GM12878 (cell line): ENCODE measurements around the gene EFHD2. TPM values are rescaled to one million over a fixed set of nuclear protein-coding genes. Genes with fewer than 3 reads are reported as not detected.

Source experiments
- HDAC2 ChIP-seq: fragments of 200-600 bp; sonication (generic); IDR thresholded peaks from 2 replicates; pipeline ENCODE4 v1.6.1; 2017
- IRF4 ChIP-seq: IDR thresholded peaks from 2 replicates; pipeline ENCODE4 v1.6.1; 2011; ENCODE audit warnings: low read depth, low read length
- MTA2 ChIP-seq: fragments of 450-650 bp; IDR thresholded peaks from 2 replicates; pipeline ENCODE4 v1.6.1; 2016; ENCODE audit warnings: low read depth, mild to moderate bottlenecking, moderate library complexity
- RFX5 ChIP-seq: IDR thresholded peaks from 2 replicates; pipeline ENCODE4 v1.6.1; 2011; ENCODE audit warnings: low read depth, low read length, improper control_type of control experiment
- TAF1 ChIP-seq: IDR thresholded peaks from 2 replicates; pipeline ENCODE4 v1.6.1; 2011; ENCODE audit warnings: mild to moderate bottlenecking, low read depth, low read length, borderline replicate concordance
- TCF12 ChIP-seq: IDR thresholded peaks from 2 replicates; pipeline ENCODE4 v1.6.1; 2011; ENCODE audit warnings: low read depth, mild to moderate bottlenecking, low read length
- polyA plus RNA-seq, 11 experiments: library from polyadenylated mRNA; depleted of rRNA in 4 of 11; unstranded in 6 of 11; stranded (reverse) in 5 of 11; fragments of >200 nt; fragmentation: Nextera tagmentation in 4 of 11; fragmentation: Illumina TruSeq in 1 of 11; extraction: Ambion mirVana in 4 of 11; extraction: Trizol in 1 of 11; gene quantifications; 1 replicate in 1 of 11; 2 replicates in 10 of 11; pipeline versions ENCODE4 v1.2.1 to v1.2.3, GENCODE V29; 2011 to 2016; ENCODE audit warnings: inconsistent platforms in 2 of 11, missing spikeins in 2 of 11, low read depth in 1 of 11
- total RNA-seq, 4 experiments: library from RNA; depleted of rRNA in 3 of 4; stranded (reverse); fragments of >200 nt in 3 of 4; fragmentation: Illumina TruSeq in 1 of 4; extraction: Trizol in 1 of 4; gene quantifications; 2 replicates each; pipeline versions ENCODE4 v1.2.1 to v1.2.3, GENCODE V29; 2013 to 2021
- TF ChIP-seq, protein P1 (sequence below): IDR thresholded peaks from 2 replicates; pipeline ENCODE4 v1.6.1; 2011; ENCODE audit warnings: low read depth, low read length, improper control_type of control experiment, borderline replicate concordance
- TF ChIP-seq, protein P2 (sequence below): fragments of 450-650 bp; formaldehyde crosslinking; IDR thresholded peaks from 2 replicates; pipeline ENCODE4 v1.5.0; 2022; ENCODE audit warnings: mild to moderate bottlenecking, missing genetic modification characterization

Gene EFHD2
- total and polyA plus RNA-seq, 10 of the 15 experiments (the other 5 are each of a cell fraction or from before 2014, with no cell fraction given): 4.0 to 114 (median 66.1) TPM

DNA sequence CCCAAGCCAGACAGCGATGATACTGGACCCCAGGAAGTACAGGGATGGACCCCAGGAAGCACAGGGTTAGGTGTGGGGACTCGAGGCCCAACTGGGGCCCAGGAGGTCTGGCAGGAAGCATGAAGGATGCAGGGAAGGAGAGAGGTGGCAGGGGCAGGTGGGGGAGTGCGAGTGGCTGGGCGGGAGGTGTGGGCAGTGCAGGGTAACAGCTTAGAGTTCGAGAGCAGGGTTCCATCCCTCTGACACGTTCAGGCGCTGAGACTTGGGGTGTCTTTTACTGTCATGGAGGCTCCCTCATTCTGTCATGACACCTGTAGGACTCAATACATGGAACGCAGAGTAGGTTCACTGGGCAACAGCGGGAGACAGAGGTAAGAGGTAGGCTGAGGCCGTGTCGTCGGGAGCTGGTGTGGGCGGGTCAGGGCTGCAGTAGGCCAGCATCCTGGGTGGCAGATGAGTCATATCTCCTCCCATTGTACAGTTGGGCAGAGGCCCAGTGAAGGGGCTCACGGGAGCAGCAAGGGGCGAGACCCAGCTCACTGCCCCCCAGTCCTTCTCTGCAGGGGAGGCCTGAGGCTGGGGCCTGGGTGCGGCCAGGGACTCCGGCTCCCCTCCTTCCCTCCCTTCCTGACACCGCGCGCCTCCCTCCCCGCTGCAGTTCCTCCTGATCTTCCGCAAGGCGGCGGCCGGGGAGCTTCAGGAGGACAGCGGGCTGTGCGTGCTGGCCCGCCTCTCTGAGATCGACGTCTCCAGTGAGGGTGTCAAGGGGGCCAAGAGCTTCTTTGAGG is 17.0 kb downstream of the EFHD2 start (continued):
- TF ChIP-seq, protein P1, sequence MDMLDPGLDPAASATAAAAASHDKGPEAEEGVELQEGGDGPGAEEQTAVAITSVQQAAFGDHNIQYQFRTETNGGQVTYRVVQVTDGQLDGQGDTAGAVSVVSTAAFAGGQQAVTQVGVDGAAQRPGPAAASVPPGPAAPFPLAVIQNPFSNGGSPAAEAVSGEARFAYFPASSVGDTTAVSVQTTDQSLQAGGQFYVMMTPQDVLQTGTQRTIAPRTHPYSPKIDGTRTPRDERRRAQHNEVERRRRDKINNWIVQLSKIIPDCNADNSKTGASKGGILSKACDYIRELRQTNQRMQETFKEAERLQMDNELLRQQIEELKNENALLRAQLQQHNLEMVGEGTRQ: no peak
- TF ChIP-seq, protein P2, sequence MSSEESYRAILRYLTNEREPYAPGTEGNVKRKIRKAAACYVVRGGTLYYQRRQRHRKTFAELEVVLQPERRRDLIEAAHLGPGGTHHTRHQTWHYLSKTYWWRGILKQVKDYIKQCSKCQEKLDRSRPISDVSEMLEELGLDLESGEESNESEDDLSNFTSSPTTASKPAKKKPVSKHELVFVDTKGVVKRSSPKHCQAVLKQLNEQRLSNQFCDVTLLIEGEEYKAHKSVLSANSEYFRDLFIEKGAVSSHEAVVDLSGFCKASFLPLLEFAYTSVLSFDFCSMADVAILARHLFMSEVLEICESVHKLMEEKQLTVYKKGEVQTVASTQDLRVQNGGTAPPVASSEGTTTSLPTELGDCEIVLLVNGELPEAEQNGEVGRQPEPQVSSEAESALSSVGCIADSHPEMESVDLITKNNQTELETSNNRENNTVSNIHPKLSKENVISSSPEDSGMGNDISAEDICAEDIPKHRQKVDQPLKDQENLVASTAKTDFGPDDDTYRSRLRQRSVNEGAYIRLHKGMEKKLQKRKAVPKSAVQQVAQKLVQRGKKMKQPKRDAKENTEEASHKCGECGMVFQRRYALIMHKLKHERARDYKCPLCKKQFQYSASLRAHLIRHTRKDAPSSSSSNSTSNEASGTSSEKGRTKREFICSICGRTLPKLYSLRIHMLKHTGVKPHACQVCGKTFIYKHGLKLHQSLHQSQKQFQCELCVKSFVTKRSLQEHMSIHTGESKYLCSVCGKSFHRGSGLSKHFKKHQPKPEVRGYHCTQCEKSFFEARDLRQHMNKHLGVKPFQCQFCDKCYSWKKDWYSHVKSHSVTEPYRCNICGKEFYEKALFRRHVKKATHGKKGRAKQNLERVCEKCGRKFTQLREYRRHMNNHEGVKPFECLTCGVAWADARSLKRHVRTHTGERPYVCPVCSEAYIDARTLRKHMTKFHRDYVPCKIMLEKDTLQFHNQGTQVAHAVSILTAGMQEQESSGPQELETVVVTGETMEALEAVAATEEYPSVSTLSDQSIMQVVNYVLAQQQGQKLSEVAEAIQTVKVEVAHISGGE (CRISPR knock-in tag): no peak
- TF ChIP-seq TCF12: no peak
- no peak for TF ChIP-seq IRF4
- TF ChIP-seq TAF1: no peak
- TF ChIP-seq RFX5: no peak
- no peak for TF ChIP-seq MTA2
- no peak for TF ChIP-seq HDAC2
